Epithelial cell of proximal tubule (primary cell): ENCODE results near the gene PPP2R2D. TPM values are rescaled to one million over a fixed set of nuclear protein-coding genes. Genes with fewer than 3 reads are reported as not detected.
"Not testable (repeated sequence)": the region's sequence is repeated elsewhere in the genome, so short reads cannot be mapped to it uniquely, and the experiment has no call there.

Source experiments
- DNase-seq: peaks from one replicate; pipeline ENCODE4 v3.0.0-alpha.2; 2011; ENCODE audit warnings: low read depth
- H3K4me3 ChIP-seq: 2 replicates; pipeline ENCODE4 v1.5.1; 2011; ENCODE audit warnings: low read depth, mild to moderate bottlenecking, low read length
- total RNA-seq: library from RNA; depleted of rRNA; stranded (reverse); fragments of >200 nt; gene quantifications from 2 replicates; pipeline ENCODE4 v1.2.3, GENCODE V29; 2015
- TF ChIP-seq, protein P1 (sequence below): conservative IDR thresholded peaks from 2 replicates; pipeline ENCODE4 v1.5.1; 2012; ENCODE audit warnings: low read depth, mild to moderate bottlenecking, low read length

Gene PPP2R2D
- total RNA-seq, 1 donor from 2014 or later, result 28.6 TPM

- DNase-seq, result no peak
- no peak overlapping the region for H3K4me3 ChIP-seq
- TF ChIP-seq, protein P1, sequence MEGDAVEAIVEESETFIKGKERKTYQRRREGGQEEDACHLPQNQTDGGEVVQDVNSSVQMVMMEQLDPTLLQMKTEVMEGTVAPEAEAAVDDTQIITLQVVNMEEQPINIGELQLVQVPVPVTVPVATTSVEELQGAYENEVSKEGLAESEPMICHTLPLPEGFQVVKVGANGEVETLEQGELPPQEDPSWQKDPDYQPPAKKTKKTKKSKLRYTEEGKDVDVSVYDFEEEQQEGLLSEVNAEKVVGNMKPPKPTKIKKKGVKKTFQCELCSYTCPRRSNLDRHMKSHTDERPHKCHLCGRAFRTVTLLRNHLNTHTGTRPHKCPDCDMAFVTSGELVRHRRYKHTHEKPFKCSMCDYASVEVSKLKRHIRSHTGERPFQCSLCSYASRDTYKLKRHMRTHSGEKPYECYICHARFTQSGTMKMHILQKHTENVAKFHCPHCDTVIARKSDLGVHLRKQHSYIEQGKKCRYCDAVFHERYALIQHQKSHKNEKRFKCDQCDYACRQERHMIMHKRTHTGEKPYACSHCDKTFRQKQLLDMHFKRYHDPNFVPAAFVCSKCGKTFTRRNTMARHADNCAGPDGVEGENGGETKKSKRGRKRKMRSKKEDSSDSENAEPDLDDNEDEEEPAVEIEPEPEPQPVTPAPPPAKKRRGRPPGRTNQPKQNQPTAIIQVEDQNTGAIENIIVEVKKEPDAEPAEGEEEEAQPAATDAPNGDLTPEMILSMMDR, result no peak
Measured at GRCh38 chr10:131915990-131916766, 15.4 kb downstream of the PPP2R2D start.

GRCh38 chr10:131916767-131917160 is 16.0 kb downstream of the PPP2R2D start:
- not testable (repeated sequence) for H3K4me3 ChIP-seq, DNase-seq

- not testable (repeated sequence) for H3K4me3 ChIP-seq, DNase-seq
Measured at GRCh38 chr10:131917496-131917895, 16.7 kb downstream of the PPP2R2D start.

DNA sequence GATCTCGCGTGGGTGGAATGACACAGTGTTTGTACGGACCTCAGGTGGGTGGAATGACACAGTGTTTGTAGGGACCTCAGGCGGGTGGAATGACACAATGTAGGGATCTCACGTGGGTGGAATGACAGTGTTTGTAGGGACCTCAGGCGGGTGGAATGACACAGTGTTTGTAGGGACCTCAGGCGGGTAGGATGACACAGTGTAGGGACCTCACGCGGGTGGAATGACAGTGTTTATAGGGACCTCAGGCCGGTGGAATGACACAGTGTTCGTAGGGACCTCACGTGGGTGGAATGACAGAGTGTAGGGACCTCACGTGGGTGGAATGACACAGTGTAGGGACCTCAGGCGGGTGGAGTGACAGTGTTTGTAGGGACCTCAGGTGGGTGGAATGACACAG is 18.7 kb downstream of the PPP2R2D start:
- not testable (repeated sequence) for DNase-seq, H3K4me3 ChIP-seq

- TF ChIP-seq, protein P1, result no peak
- no peak for DNase-seq
- H3K4me3 ChIP-seq, result no peak overlapping the region
Measured at GRCh38 chr10:131920151-131920550, 19.3 kb downstream of the PPP2R2D start.

- DNase-seq, result no peak
- TF ChIP-seq, protein P1, result no peak
- no peak overlapping the region for H3K4me3 ChIP-seq
Measured at GRCh38 chr10:131920693-131921092, 19.9 kb downstream of the PPP2R2D start.

GRCh38 chr10:131921184-131921583 is 20.4 kb downstream of the PPP2R2D start:
- no peak for DNase-seq
- TF ChIP-seq, protein P1, result no peak
- H3K4me3 ChIP-seq, result no peak overlapping the region

- no peak overlapping the region for H3K4me3 ChIP-seq
- TF ChIP-seq, protein P1, result no peak
- DNase-seq, result no peak
Measured at GRCh38 chr10:131923038-131923756, 22.4 kb downstream of the PPP2R2D start.
